HG03159 (cell line): ENCODE measurements around the gene KIF17.

ENCODE experiments used
- ATAC-seq: cut with Tn5 transposase; IDR thresholded peaks from one replicate; pipeline ENCODE4 v1.9.1; 2021; ENCODE audit warnings: mild to moderate bottlenecking, moderate library complexity; ENCODE audit not compliant: unreplicated experiment

Gene KIF17

GRCh38 chr1:20663969-20664715, 53.7 kb downstream of the KIF17 start:
- ATAC-seq = no peak

GRCh38 chr1:20663365-20663764, 54.4 kb downstream of the KIF17 start:
- no peak for ATAC-seq

- ATAC-seq = no peak
Observed at GRCh38 chr1:20662110-20662475, 55.7 kb downstream of the KIF17 start.

GRCh38 chr1:20661207-20662109, 56.3 kb downstream of the KIF17 start, which contains the start of gene DDOST:
Gene DDOST (minus strand): TSS chr1:20661369. CDS start chr1:20661350, 19 bp downstream.
- ATAC-seq = peak; percentile 93

GRCh38 chr1:20660847-20661206, 57.0 kb downstream of the KIF17 start:
- ATAC-seq = no peak

GRCh38 chr1:20660363-20660762, 57.4 kb downstream of the KIF17 start:
- no peak for ATAC-seq

GRCh38 chr1:20658166-20658915, 59.5 kb downstream of the KIF17 start:
- ATAC-seq = no peak

GRCh38 chr1:20657024-20657423, 60.8 kb downstream of the KIF17 start:
- no peak for ATAC-seq

- ATAC-seq = no peak
Observed at GRCh38 chr1:20654104-20654690, 63.6 kb downstream of the KIF17 start.

- no peak for ATAC-seq
Observed at GRCh38 chr1:20652300-20652699, 65.5 kb downstream of the KIF17 start.

GRCh38 chr1:20648946-20649345, 68.9 kb downstream of the KIF17 start:
- ATAC-seq = no peak

- no peak for ATAC-seq
Observed at GRCh38 chr1:20648438-20648837, 69.4 kb downstream of the KIF17 start.

- no peak for ATAC-seq
Observed at GRCh38 chr1:20645414-20645813, 72.4 kb downstream of the KIF17 start.

- ATAC-seq = no peak
Observed at GRCh38 chr1:20644416-20644815, 73.4 kb downstream of the KIF17 start.

- no peak for ATAC-seq
Observed at GRCh38 chr1:20643080-20643479, 74.7 kb downstream of the KIF17 start.

GRCh38 chr1:20641975-20642374, 75.8 kb downstream of the KIF17 start:
- ATAC-seq = no peak

GRCh38 chr1:20640183-20640597, 77.6 kb downstream of the KIF17 start:
- ATAC-seq = no peak

- no peak for ATAC-seq
Observed at GRCh38 chr1:20636785-20637347, 80.9 kb downstream of the KIF17 start.

GRCh38 chr1:20634594-20635084, 83.2 kb downstream of the KIF17 start:
- ATAC-seq = no peak

- no peak for ATAC-seq
Observed at GRCh38 chr1:20634065-20634593, 83.7 kb downstream of the KIF17 start.
